PC-9 (cell line): Measurements from ENCODE around the gene SSUH2. TPM values are rescaled to one million over a fixed set of nuclear protein-coding genes. Genes with fewer than 3 reads are reported as not detected.
A peak's percentile ranks its signal among the peaks of the same experiment; 100 is the strongest.

Experiments
- BruUV-seq: library from RNA; stranded (reverse); fragments of 400-500 nt; replicated peaks from 2 replicates; lab custom pipeline; 2021; lab: Mats Ljungman, UMichigan
- CTCF ChIA-PET: fragments of 300-600 bp; sonication (Branson Sonifier 250); formaldehyde crosslinking; loops from one replicate; lab custom pipeline; 2022; ENCODE audit warnings: antibody characterized with exemption; lab: Charles Lee
- POLR2A ChIA-PET: fragments of 300-600 bp; sonication (Branson Sonifier 250); formaldehyde crosslinking; loops from one replicate; lab custom pipeline; 2022; ENCODE audit warnings: antibody characterized with exemption; ENCODE audit not compliant: unreplicated experiment; lab: Charles Lee
- DNase-seq, 2 experiments: peaks; one replicate each; pipeline versions ENCODE4 v3.0.0 to v3.0.0-alpha.2; 2015 to 2022; ENCODE audit warnings: mixed read lengths in 1 of 2
- H2AFZ ChIP-seq: fragments of 200-600 bp; sonication (generic); 2 replicates; pipeline ENCODE4 v1.8.1; 2017; ENCODE audit warnings: antibody characterized with exemption
- H3F3A ChIP-seq: fragments of 200-600 bp; sonication (generic); 2 replicates; pipeline ENCODE4 v1.8.1; 2017; ENCODE audit warnings: antibody characterized with exemption, mild to moderate bottlenecking, low read depth; ENCODE audit not compliant: insufficient read depth
- H3K27ac ChIP-seq: fragments of 200-600 bp; sonication (generic); 2 replicates; pipeline ENCODE4 v1.6.1; 2016; ENCODE audit warnings: mixed run types
- H3K27me3 ChIP-seq: fragments of 200-600 bp; sonication (generic); 2 replicates; pipeline ENCODE4 v1.6.1; 2016; ENCODE audit warnings: low read depth, mixed run types; ENCODE audit not compliant: insufficient read depth
- H3K36me3 ChIP-seq: fragments of 200-600 bp; sonication (generic); 2 replicates; pipeline ENCODE4 v1.6.1; 2016; ENCODE audit warnings: low read depth, mixed run types
- H3K4me1 ChIP-seq: fragments of 200-600 bp; sonication (generic); replicated peaks from 2 replicates; pipeline ENCODE4 v1.6.1; 2016; ENCODE audit warnings: mixed run types; ENCODE audit not compliant: insufficient read depth
- H3K4me2 ChIP-seq: fragments of 200-600 bp; sonication (generic); 2 replicates; pipeline ENCODE4 v1.6.1; 2017; ENCODE audit warnings: mixed run types
- H3K4me3 ChIP-seq: fragments of 200-600 bp; sonication (generic); 2 replicates; pipeline ENCODE4 v1.6.1; 2016; ENCODE audit warnings: mixed run types
- H3K79me2 ChIP-seq: fragments of 200-600 bp; sonication (generic); 2 replicates; pipeline ENCODE4 v1.6.1; 2017; ENCODE audit warnings: low read depth, mixed run types
- H3K9me2 ChIP-seq: fragments of 200-600 bp; sonication (generic); 2 replicates; pipeline ENCODE4 v1.8.1; 2017; ENCODE audit warnings: mild to moderate bottlenecking; ENCODE audit not compliant: insufficient read depth
- H3K9me3 ChIP-seq: fragments of 200-600 bp; sonication (generic); 2 replicates; pipeline ENCODE4 v1.8.1; 2016; ENCODE audit warnings: low read depth; ENCODE audit not compliant: insufficient read depth
- H4K20me1 ChIP-seq: fragments of 200-600 bp; sonication (generic); 2 replicates; pipeline ENCODE4 v1.8.1; 2017; ENCODE audit not compliant: insufficient read depth
- EZH2 ChIP-seq: fragments of 200-600 bp; sonication (generic); IDR thresholded peaks from 2 replicates; pipeline ENCODE4 v1.8.0; 2017; ENCODE audit warnings: antibody characterized with exemption, low read depth
- intact Hi-C: fragments of 100-400 bp; cut with micrococcal nuclease; formaldehyde crosslinking; loops from one replicate; pipeline ENCODE4 v1.10.0; 2022; ENCODE audit not compliant: unreplicated experiment
- total RNA-seq: library from RNA; stranded (reverse); gene quantifications from 2 replicates; pipeline ENCODE4 v1.2.3, GENCODE V29; 2021
- TF ChIP-seq, protein P1 (sequence below): fragments of 200-600 bp; sonication (generic); conservative IDR thresholded peaks from 2 replicates; pipeline ENCODE4 v1.6.1; 2017; ENCODE audit warnings: mixed run types, antibody characterized with exemption, mild to moderate bottlenecking, moderate library complexity

Gene SSUH2
- total RNA-seq, 1 experiment from 2014 or later: 1.6 TPM

- Histone ChIP-seq H3K4me2 (no peak overlapping the region), H3K4me3 (no peak overlapping the region), H3K79me2 (no peaks in the 10 kb centered on the region), H3K36me3 (no peaks in the 10 kb centered on the region), H3K4me1 (peaks cover 23% of the 10 kb centered on the region), H3F3A (peaks cover 6% of the 10 kb centered on the region; the same call in 1 of the 2 replicates), H3K27ac (no peak overlapping the region), H3K9me2 (no peaks in the 10 kb centered on the region), H4K20me1 (no peaks in the 10 kb centered on the region), H3K27me3 (no peaks in the 10 kb centered on the region), H2AFZ (no peak overlapping the region), H3K9me3 (no peaks in the 10 kb centered on the region)
- intact Hi-C loops: loop anchor here (5.0 kb wide), 3 partner anchors 53 to 313 kb away; no protein-coding TSS in a partner anchor
- no peak for TF ChIP-seq EZH2
- TF ChIP-seq, protein P1, sequence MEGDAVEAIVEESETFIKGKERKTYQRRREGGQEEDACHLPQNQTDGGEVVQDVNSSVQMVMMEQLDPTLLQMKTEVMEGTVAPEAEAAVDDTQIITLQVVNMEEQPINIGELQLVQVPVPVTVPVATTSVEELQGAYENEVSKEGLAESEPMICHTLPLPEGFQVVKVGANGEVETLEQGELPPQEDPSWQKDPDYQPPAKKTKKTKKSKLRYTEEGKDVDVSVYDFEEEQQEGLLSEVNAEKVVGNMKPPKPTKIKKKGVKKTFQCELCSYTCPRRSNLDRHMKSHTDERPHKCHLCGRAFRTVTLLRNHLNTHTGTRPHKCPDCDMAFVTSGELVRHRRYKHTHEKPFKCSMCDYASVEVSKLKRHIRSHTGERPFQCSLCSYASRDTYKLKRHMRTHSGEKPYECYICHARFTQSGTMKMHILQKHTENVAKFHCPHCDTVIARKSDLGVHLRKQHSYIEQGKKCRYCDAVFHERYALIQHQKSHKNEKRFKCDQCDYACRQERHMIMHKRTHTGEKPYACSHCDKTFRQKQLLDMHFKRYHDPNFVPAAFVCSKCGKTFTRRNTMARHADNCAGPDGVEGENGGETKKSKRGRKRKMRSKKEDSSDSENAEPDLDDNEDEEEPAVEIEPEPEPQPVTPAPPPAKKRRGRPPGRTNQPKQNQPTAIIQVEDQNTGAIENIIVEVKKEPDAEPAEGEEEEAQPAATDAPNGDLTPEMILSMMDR: no peak
- no TSS peak for BruUV-seq
- ChIA-PET CTCF (interaction anchor here (0.9 kb wide), 1 partner anchor 182 kb away, joined by 3 read pairs; no protein-coding TSS in a partner anchor), POLR2A (interaction anchor here (0.6 to 0.7 kb wide), 2 partner anchors 1353 to 1493 kb away, joined by 3 to 28 read pairs; no protein-coding TSS in a partner anchor)
- no peak for DNase-seq
Observed at GRCh38 chr3:8624612-8625011, 20.0 kb downstream of the SSUH2 start.

- Histone ChIP-seq H3K4me3 (no peak overlapping the region), H3K79me2 (no peaks in the 10 kb centered on the region), H3K27ac (no peak overlapping the region), H4K20me1 (no peaks in the 10 kb centered on the region), H3K9me2 (no peaks in the 10 kb centered on the region), H3K4me1 (peaks cover 25% of the 10 kb centered on the region), H3K9me3 (no peaks in the 10 kb centered on the region), H3K4me2 (no peak overlapping the region), H2AFZ (no peak overlapping the region), H3K27me3 (no peaks in the 10 kb centered on the region), H3F3A (peaks cover 7% of the 10 kb centered on the region; the same call in 1 of the 2 replicates), H3K36me3 (no peaks in the 10 kb centered on the region)
- TF ChIP-seq EZH2: no peak
- TF ChIP-seq, protein P1: no peak
- BruUV-seq: no TSS peak
- CTCF ChIA-PET: interaction anchor here (0.6 to 0.9 kb wide), 2 partner anchors 102 to 181 kb away, joined by 3 to 21 read pairs; no protein-coding TSS in a partner anchor
- no peak for DNase-seq
- POLR2A ChIA-PET: no interaction called here
- intact Hi-C loops: loop anchor here (1.0 to 5.0 kb wide), 3 partner anchors 145 to 201 kb away; partner anchors contain the start of gene OXTR
Observed at GRCh38 chr3:8623741-8624140, 20.9 kb downstream of the SSUH2 start.

GRCh38 chr3:8622873-8623691 is 21.5 kb downstream of the SSUH2 start:
- Histone ChIP-seq H3K4me2 (no peak overlapping the region), H3K4me1 (peaks cover 25% of the 10 kb centered on the region), H3K9me2 (no peaks in the 10 kb centered on the region), H3F3A (peaks cover 10% of the 10 kb centered on the region; the same call in 1 of the 2 replicates), H4K20me1 (no peaks in the 10 kb centered on the region), H2AFZ (no peak overlapping the region), H3K9me3 (no peaks in the 10 kb centered on the region), H3K36me3 (no peaks in the 10 kb centered on the region), H3K27me3 (no peaks in the 10 kb centered on the region), H3K4me3 (no peak overlapping the region), H3K79me2 (no peaks in the 10 kb centered on the region), H3K27ac (no peak overlapping the region)
- intact Hi-C loops: loop anchor here (1.0 to 5.0 kb wide), 3 partner anchors 146 to 201 kb away; partner anchors contain the start of gene OXTR
- peak in 1 of 2 experiments; percentile 74 for DNase-seq
- TF ChIP-seq EZH2: no peak
- TF ChIP-seq, protein P1: peak; percentile 98
- CTCF ChIA-PET: interaction anchor here (0.7 kb wide), 1 partner anchor 139 kb away, joined by 4 read pairs; no protein-coding TSS in a partner anchor
- no TSS peak for BruUV-seq
- POLR2A ChIA-PET: no interaction called here
